Right lobe of liver (tissue), 6 donors: ENCODE data around the gene MYT1. TPM values are rescaled to one million over a fixed set of nuclear protein-coding genes. Genes with fewer than 3 reads are reported as not detected.
"Not testable (repeated sequence)": the region's sequence is repeated elsewhere in the genome, so short reads cannot be mapped to it uniquely, and the experiment has no call there.

Experiments
- ATAC-seq, 4 donors: fragments of 200-7000 bp; cut with Tn5 transposase; one replicate each; pipeline ENCODE4 v1.9.1; 2020; ENCODE audit warnings: mild to moderate bottlenecking in 4 of 4, moderate library complexity in 4 of 4
- DNase-seq, 3 donors: peaks; one replicate each; pipeline ENCODE4 v3.0.0-alpha.2; 2020
- H3K27ac ChIP-seq, 3 donors: fragments of 200-600 bp; one replicate each; pipeline ENCODE4 v1.8.0; 2022
- H3K27me3 ChIP-seq, 2 donors: fragments of 200-600 bp; one replicate each; pipeline ENCODE4 v1.8.0; 2022
- H3K36me3 ChIP-seq, 4 donors: fragments of 200-600 bp; sonication (generic) in 1 of 4; one replicate each; pipeline versions ENCODE4 v1.5.1 to v1.8.0; 2017 to 2022; ENCODE audit warnings: control low read depth in 1 of 4
- H3K4me1 ChIP-seq, 4 donors: fragments of 200-600 bp; sonication (generic) in 1 of 4; one replicate each; pipeline versions ENCODE4 v1.5.1 to v1.8.0; 2017 to 2022; ENCODE audit warnings: control low read depth in 1 of 4
- H3K4me3 ChIP-seq, 3 donors: fragments of 200-600 bp; one replicate each; pipeline ENCODE4 v1.8.0; 2022
- H3K9me3 ChIP-seq, 4 donors: fragments of 200-600 bp; sonication (generic) in 1 of 4; one replicate each; pipeline versions ENCODE4 v1.5.1 to v1.8.0; 2017 to 2022; ENCODE audit warnings: control low read depth in 1 of 4
- CTCF ChIP-seq, 4 donors: fragments of 200-600 bp in 3 of 4; fragments of 450-650 bp in 1 of 4; IDR thresholded peaks; one replicate each; pipeline versions ENCODE4 v1.5.1 to v1.8.0; 2016 to 2022; ENCODE audit warnings: antibody characterized with exemption in 4 of 4, mild to moderate bottlenecking in 2 of 4
- POLR2A ChIP-seq: fragments of 450-650 bp; IDR thresholded peaks from one replicate; pipeline ENCODE4 v1.6.1; 2017; ENCODE audit warnings: antibody characterized with exemption, mild to moderate bottlenecking
- WGBS: methylation state at CpG from one replicate; pipeline ENCODE4 v1.1.6; 2018; ENCODE audit warnings: low coverage, low lambda C conversion rate; ENCODE audit not compliant: insufficient coverage; ENCODE audit errors: missing lambda C conversion rate; 5-methylcytosine and 5-hydroxymethylcytosine counted together
- intact Hi-C, 2 donors: fragments of 100-400 bp; cut with DNase I; formaldehyde crosslinking; loops; one replicate each; pipeline versions ENCODE4 v1.11.2 to v1.14.1; 2022
- total RNA-seq, 6 experiments: library from RNA; depleted of rRNA in 2 of 6; stranded (reverse); fragments of >200 nt in 2 of 6; fragmentation: NEBNext Ultra II Directional in 3 of 6; extraction: Animal tissue kit (Norgen Biotek cat#: 25700) in 3 of 6; gene quantifications; one replicate each; pipeline versions ENCODE4 v1.1.0 to v1.2.4, GENCODE V29; 2016 to 2023
- donor health status: DM: no; HTN: yes; CAD: no.
- donor health status: DM: no; HTN: no; CAD: no.
- donor health status: DM: no; HTN: no; CAD: no.
- donor health status: DM: no; HTN: yes; CAD: no.
- donor health status: DM: no; HTN: yes; CAD: no.

Gene MYT1
- total RNA-seq, 6 experiments from 2014 or later = 0.06 to 0.09 TPM; not detected in 4

- DNase-seq (peak in 1 of 3 donors; percentile 42), ATAC-seq (no peak)
- no CpG with 5 or more reads among the region's 8 CpGs for WGBS
- Histone ChIP-seq H3K27me3 (no peaks in the 10 kb centered on the region), H3K9me3 (no peaks in the 10 kb centered on the region), H3K4me1 (no peaks in the 10 kb centered on the region), H3K36me3 (no peaks in the 10 kb centered on the region), H3K27ac (no peak overlapping the region), H3K4me3 (no peak overlapping the region)
- TF ChIP-seq CTCF (IDR thresholded peaks at IDR 0.05) (no peak), POLR2A (no peak)
- intact Hi-C loops = no loop called here
Measured at GRCh38 chr20:64119301-64119680, 45.0 kb upstream of the MYT1 start.

GRCh38 chr20:64119681-64120341 lies 44.4 kb upstream of the MYT1 start:
- H3K36me3 ChIP-seq = no peaks in the 10 kb centered on the region
- no peaks in the 10 kb centered on the region for H3K9me3 ChIP-seq
- H3K4me1 ChIP-seq = no peaks in the 10 kb centered on the region
- ATAC-seq = peak in 2 of 4 donors; percentile 11 to 23
- DNase-seq = peak in 2 of 3 donors; percentile 45 to 50
- no peak overlapping the region for H3K4me3 ChIP-seq
- 17% methylated on average over 5 of the region's 14 CpGs for WGBS
- no peaks in the 10 kb centered on the region for H3K27me3 ChIP-seq
- no peak for TF ChIP-seq POLR2A
- no peak for TF ChIP-seq CTCF (IDR thresholded peaks at IDR 0.05)
- H3K27ac ChIP-seq = no peak overlapping the region
- intact Hi-C loops = no loop called here

- no peaks in the 10 kb centered on the region for H3K4me1 ChIP-seq
- intact Hi-C loops = no loop called here
- H3K27ac ChIP-seq = no peak overlapping the region
- H3K4me3 ChIP-seq = no peak overlapping the region
- no peaks in the 10 kb centered on the region for H3K36me3 ChIP-seq
- DNase-seq (peak in 1 of 3 donors; percentile 30), ATAC-seq (no peak)
- TF ChIP-seq POLR2A = no peak
- no peak for TF ChIP-seq CTCF (IDR thresholded peaks at IDR 0.05)
- H3K9me3 ChIP-seq = no peaks in the 10 kb centered on the region
- WGBS = 61% methylated on average over 7 of the region's 12 CpGs
- H3K27me3 ChIP-seq = no peaks in the 10 kb centered on the region
Measured at GRCh38 chr20:64121586-64121985, 42.7 kb upstream of the MYT1 start.

GRCh38 chr20:64122927-64123326 lies 41.3 kb upstream of the MYT1 start:
- intact Hi-C loops, H3K27ac ChIP-seq, ATAC-seq, H3K27me3 ChIP-seq, H3K4me1 ChIP-seq, H3K36me3 ChIP-seq, H3K9me3 ChIP-seq, H3K4me3 ChIP-seq: not testable (repeated sequence)
- WGBS = 54% methylated on average over 11 of the region's 11 CpGs
- DNase-seq = peak in 1 of 3 donors; percentile 7

GRCh38 chr20:64123517-64123916 lies 40.7 kb upstream of the MYT1 start:
- WGBS = 64% methylated on average over 9 of the region's 11 CpGs
- DNase-seq, H3K27me3 ChIP-seq: not testable (repeated sequence)

More at GRCh38 chr20:64123517-64123916, 40.7 kb upstream of the MYT1 start:
- intact Hi-C loops, H3K27ac ChIP-seq, H3K9me3 ChIP-seq, H3K4me1 ChIP-seq, H3K36me3 ChIP-seq, ATAC-seq, H3K4me3 ChIP-seq: not testable (repeated sequence)
